ENCODE data around the gene BMP8A.
"Not testable (repeated sequence)": the region's sequence is repeated elsewhere in the genome, so short reads cannot be mapped to it uniquely, and the experiment has no call there.

The BMP8A gene

DNA sequence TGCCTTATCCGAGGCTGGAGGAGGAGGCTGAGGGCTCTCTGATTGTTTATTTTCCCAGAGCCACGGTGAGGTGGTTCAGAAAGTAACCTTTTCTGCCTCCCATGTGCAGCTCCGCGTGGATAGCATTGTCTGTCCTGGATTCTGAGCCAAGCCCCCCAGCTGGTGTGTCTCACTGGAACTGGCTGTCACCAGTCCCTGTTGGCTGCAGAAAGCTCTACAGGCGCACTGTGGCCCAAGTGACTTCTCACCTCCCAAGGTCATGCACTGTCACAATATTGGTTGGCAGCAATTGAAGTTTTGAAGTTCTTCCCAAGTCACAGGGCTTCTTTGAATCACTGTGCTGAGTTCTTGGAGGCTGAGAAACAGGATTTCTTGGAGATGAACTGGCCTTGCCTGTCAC lies 8.2 kb downstream of the BMP8A start:
- no peak overlapping the region for H3K27ac ChIP-seq (ENCODE audit: low read depth, low read length)
- H3K79me2 ChIP-seq (ENCODE audit: insufficient read depth, low read length): no peaks in the 10 kb centered on the region
- no peak overlapping the region for H3K4me2 ChIP-seq (ENCODE audit: low read depth, low read length, poor library complexity, severe bottlenecking)
- H2AFZ ChIP-seq (ENCODE audit: low read depth, low read length, severe bottlenecking): no peak overlapping the region
- no peaks in the 10 kb centered on the region for H3K9me2 ChIP-seq (replicated peaks; ENCODE audit: insufficient read depth, low read length)
- no peaks in the 10 kb centered on the region for H3K36me3 ChIP-seq (ENCODE audit: low read length)
- TF ChIP-seq, protein P1, sequence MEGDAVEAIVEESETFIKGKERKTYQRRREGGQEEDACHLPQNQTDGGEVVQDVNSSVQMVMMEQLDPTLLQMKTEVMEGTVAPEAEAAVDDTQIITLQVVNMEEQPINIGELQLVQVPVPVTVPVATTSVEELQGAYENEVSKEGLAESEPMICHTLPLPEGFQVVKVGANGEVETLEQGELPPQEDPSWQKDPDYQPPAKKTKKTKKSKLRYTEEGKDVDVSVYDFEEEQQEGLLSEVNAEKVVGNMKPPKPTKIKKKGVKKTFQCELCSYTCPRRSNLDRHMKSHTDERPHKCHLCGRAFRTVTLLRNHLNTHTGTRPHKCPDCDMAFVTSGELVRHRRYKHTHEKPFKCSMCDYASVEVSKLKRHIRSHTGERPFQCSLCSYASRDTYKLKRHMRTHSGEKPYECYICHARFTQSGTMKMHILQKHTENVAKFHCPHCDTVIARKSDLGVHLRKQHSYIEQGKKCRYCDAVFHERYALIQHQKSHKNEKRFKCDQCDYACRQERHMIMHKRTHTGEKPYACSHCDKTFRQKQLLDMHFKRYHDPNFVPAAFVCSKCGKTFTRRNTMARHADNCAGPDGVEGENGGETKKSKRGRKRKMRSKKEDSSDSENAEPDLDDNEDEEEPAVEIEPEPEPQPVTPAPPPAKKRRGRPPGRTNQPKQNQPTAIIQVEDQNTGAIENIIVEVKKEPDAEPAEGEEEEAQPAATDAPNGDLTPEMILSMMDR (IDR thresholded peaks at IDR 0.05; ENCODE audit: insufficient read depth, low read length, poor library complexity, severe bottlenecking): no peak
- no peak for TF ChIP-seq EZH2phosphoT487 (conservative IDR thresholded peaks at IDR 0.05; ENCODE audit: low read length)
- no peaks in the 10 kb centered on the region for H3K9me3 ChIP-seq (ENCODE audit: insufficient read depth, low read length)
- H3K27me3 ChIP-seq (ENCODE audit: low read length): no peaks in the 10 kb centered on the region
- H3K4me3 ChIP-seq (ENCODE audit: insufficient read depth, low read length, poor library complexity, severe bottlenecking): no peak overlapping the region
- no peaks in the 10 kb centered on the region for H4K20me1 ChIP-seq (ENCODE audit: low read depth, low read length)
- no peaks in the 10 kb centered on the region for H3F3A ChIP-seq (ENCODE audit: insufficient read depth)
- no peak overlapping the region for H3K9ac ChIP-seq (ENCODE audit: low read length)

DNA sequence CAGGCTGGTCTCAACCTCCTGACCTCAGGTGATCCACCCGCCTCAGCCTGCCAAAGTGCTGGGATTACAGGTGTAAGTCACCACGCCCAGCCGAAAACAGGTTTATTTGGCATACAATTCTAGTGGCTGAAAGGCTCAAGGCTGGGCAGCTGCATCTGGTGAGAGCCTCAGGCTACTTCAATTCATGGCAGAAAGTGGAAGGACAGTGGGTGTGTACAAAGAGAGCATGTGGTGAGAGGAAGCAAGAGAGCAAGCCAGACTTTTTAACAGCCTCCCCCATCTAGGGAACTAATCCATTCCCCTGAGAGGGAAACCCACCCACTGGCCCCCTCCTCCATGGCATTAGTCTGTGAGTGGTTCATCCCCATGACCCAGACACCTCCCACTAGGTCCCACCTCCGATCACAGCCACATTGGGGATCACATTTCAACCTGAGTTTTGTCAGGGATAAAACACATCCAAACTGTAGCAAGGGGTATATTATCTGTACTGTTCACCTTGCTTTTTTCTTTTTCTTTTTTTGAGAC lies 9.5 kb downstream of the BMP8A start:
- no peaks in the 10 kb centered on the region for H3F3A ChIP-seq (ENCODE audit: insufficient read depth)
- no peaks in the 10 kb centered on the region for H3K27me3 ChIP-seq (ENCODE audit: low read length)
- no peaks in the 10 kb centered on the region for H3K9me2 ChIP-seq (replicated peaks; ENCODE audit: insufficient read depth, low read length)
- no peak overlapping the region for H3K27ac ChIP-seq (ENCODE audit: low read depth, low read length)
- TF ChIP-seq, protein P1 (IDR thresholded peaks at IDR 0.05; ENCODE audit: insufficient read depth, low read length, poor library complexity, severe bottlenecking): no peak
- no peak for TF ChIP-seq EZH2phosphoT487 (conservative IDR thresholded peaks at IDR 0.05; ENCODE audit: low read length)
- H3K36me3 ChIP-seq (ENCODE audit: low read length): no peaks in the 10 kb centered on the region
- no peak overlapping the region for H3K4me3 ChIP-seq (ENCODE audit: insufficient read depth, low read length, poor library complexity, severe bottlenecking)
- H3K4me2 ChIP-seq (ENCODE audit: low read depth, low read length, poor library complexity, severe bottlenecking): no peak overlapping the region
- H3K9me3 ChIP-seq (ENCODE audit: insufficient read depth, low read length): no peaks in the 10 kb centered on the region
- H3K9ac ChIP-seq (ENCODE audit: low read length): no peak overlapping the region
- no peaks in the 10 kb centered on the region for H3K79me2 ChIP-seq (ENCODE audit: insufficient read depth, low read length)
- H4K20me1 ChIP-seq (ENCODE audit: low read depth, low read length): no peaks in the 10 kb centered on the region
- H2AFZ ChIP-seq (ENCODE audit: low read depth, low read length, severe bottlenecking): no peak overlapping the region

DNA sequence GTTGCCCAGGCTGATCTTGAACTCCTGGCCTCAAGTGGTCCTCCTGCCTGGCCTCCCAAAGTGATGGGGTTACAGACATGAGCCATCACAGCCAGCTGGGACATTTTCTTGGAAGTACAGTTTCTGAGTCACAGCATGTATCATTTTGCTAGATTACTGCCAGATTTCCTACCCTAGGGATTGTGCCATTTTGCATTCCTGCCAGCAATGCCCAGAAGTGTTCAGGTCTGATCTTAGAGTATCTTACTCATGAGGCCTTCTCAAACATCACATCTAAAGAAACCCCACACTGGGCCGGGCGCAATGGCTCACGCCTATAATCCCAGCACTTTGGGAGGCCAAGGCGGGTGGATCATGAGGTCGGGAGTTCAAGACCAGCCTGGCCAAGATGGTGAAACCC lies 10.2 kb downstream of the BMP8A start:
- H3K9me3 ChIP-seq (ENCODE audit: insufficient read depth, low read length): no peaks in the 10 kb centered on the region
- no peaks in the 10 kb centered on the region for H3K36me3 ChIP-seq (ENCODE audit: low read length)
- no peaks in the 10 kb centered on the region for H4K20me1 ChIP-seq (ENCODE audit: low read depth, low read length)
- H3K27ac ChIP-seq (ENCODE audit: low read depth, low read length): no peak overlapping the region
- TF ChIP-seq, protein P1 (IDR thresholded peaks at IDR 0.05; ENCODE audit: insufficient read depth, low read length, poor library complexity, severe bottlenecking): no peak
- no peak for TF ChIP-seq EZH2phosphoT487 (conservative IDR thresholded peaks at IDR 0.05; ENCODE audit: low read length)
- no peak overlapping the region for H3K4me2 ChIP-seq (ENCODE audit: low read depth, low read length, poor library complexity, severe bottlenecking)
- H3K79me2 ChIP-seq (ENCODE audit: insufficient read depth, low read length): no peaks in the 10 kb centered on the region
- H2AFZ ChIP-seq (ENCODE audit: low read depth, low read length, severe bottlenecking): no peak overlapping the region
- no peak overlapping the region for H3K9ac ChIP-seq (ENCODE audit: low read length)
- H3K9me2 ChIP-seq (replicated peaks; ENCODE audit: insufficient read depth, low read length): no peaks in the 10 kb centered on the region
- H3K27me3 ChIP-seq (ENCODE audit: low read length): no peaks in the 10 kb centered on the region
- H3F3A ChIP-seq (ENCODE audit: insufficient read depth): no peaks in the 10 kb centered on the region
- H3K4me3 ChIP-seq (ENCODE audit: insufficient read depth, low read length, poor library complexity, severe bottlenecking): no peak overlapping the region

DNA sequence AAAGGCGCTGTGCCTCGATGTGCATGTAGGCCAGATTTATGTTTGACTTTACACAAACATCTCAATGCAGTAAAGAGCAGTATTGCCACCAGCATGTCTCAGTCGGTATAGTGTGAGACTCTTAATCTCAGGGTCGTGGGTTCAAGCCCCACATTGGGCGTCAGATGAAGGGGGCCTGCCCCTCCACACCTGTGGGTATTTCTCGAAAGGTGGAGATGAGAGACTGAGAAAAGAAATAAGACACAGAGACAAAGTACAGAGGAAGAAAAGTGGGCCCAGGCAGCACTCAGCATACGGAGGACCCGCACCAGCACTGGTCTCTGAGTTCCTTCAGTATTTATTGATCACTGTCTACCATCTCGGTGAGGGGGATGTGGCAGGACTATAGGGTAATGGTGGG lies 13.0 kb downstream of the BMP8A start:
- not testable (repeated sequence) for H3K27ac ChIP-seq (ENCODE audit: low read depth, low read length); H3K79me2 ChIP-seq (ENCODE audit: insufficient read depth, low read length); H3K4me3 ChIP-seq (ENCODE audit: insufficient read depth, low read length, poor library complexity, severe bottlenecking); H3F3A ChIP-seq (ENCODE audit: insufficient read depth); H3K4me2 ChIP-seq (ENCODE audit: low read depth, low read length, poor library complexity, severe bottlenecking); H3K36me3 ChIP-seq (ENCODE audit: low read length); H3K9ac ChIP-seq (ENCODE audit: low read length); H3K9me2 ChIP-seq (replicated peaks; ENCODE audit: insufficient read depth, low read length); H3K27me3 ChIP-seq (ENCODE audit: low read length); H3K9me3 ChIP-seq (ENCODE audit: insufficient read depth, low read length); H2AFZ ChIP-seq (ENCODE audit: low read depth, low read length, severe bottlenecking); H4K20me1 ChIP-seq (ENCODE audit: low read depth, low read length)
